GM19023 (cell line): ENCODE measurements around the gene CADPS2.
"Not testable (repeated sequence)": the region's sequence is repeated elsewhere in the genome, so short reads cannot be mapped to it uniquely, and the experiment has no call there.

ENCODE experiments used
- ATAC-seq: cut with Tn5 transposase; IDR thresholded peaks from one replicate; pipeline ENCODE4 v1.9.1; 2021; ENCODE audit warnings: mild to moderate bottlenecking, moderate library complexity; ENCODE audit not compliant: unreplicated experiment

The CADPS2 gene

DNA sequence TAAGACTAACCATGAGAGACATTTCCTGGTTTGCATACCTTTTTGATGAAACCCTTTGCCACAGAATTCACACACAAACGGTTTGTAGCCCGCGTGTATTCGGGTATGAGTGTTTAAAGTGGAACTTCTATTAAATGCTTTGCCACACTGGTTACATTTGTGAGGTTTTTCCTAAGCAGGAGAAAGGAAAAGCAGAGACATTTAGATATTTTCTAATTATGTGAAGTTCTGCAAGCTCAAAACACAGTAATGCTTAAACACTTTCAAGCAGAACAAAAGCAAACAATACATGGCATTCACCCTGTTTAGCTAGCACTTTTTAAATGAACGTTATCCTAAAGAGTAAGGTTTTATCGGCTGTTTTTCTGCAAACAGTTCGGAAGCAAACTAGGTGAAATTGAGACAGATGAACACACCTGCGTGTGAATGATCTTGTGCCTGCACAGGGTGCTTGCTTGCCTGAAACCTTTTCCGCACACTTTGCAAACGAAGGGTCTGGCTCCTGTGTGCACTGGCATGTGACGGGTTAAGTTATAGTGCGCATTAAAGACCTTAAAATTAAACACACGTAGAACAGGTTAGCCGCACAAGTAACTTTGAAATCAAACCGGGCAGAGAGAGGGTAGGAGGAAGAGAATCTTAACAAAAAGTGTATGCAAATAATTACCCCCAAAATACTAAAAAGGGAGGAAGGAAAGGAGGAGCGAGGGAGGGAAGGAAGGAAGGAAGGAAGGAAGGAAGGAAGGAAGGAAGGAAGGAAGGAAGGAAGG, 583.3 kb downstream of the CADPS2 start:
- no peak for ATAC-seq

DNA sequence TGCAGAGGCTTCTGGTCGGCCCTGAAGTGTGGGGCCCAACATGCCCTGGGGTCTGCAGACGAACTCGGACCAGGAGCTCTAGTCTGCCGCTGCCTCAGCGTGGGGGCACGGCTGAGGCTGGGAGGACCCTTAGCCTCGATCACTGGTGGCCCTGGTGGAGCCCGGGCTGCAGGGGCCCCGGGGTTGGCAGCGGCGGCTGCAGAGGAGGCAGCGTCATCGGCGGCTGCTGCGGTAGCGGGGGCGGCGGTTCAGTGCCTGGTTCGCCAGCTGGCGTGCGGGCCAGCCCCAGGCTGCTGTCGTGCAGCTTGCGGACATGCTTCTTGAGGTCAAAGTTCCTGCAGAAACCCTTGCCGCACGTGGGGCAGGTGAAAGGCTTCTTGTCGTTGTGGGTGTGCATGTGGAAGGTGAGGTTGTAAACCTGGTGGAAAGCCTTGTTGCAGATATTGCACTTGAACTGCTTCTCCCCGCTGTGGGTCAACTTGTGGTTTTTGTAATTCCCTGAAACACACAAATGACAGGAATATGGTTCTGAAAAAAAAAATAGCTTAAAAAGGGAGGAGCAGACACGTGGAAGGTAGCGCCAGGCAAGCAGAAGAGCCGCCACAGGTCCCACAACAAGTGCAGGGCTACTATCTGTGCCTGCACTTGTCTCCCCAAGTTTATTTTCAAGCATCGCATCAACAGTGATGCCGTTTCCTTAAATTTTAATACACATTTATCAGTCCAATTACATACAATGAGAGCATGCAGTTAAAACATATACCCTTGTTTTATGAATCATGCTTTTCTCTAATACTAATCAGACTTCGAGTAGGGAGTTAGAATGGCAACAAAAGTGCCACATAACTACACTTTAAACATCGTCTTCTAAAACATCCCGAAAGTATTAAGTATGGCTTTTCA, 584.2 kb downstream of the CADPS2 start:
- ATAC-seq, result no peak

DNA sequence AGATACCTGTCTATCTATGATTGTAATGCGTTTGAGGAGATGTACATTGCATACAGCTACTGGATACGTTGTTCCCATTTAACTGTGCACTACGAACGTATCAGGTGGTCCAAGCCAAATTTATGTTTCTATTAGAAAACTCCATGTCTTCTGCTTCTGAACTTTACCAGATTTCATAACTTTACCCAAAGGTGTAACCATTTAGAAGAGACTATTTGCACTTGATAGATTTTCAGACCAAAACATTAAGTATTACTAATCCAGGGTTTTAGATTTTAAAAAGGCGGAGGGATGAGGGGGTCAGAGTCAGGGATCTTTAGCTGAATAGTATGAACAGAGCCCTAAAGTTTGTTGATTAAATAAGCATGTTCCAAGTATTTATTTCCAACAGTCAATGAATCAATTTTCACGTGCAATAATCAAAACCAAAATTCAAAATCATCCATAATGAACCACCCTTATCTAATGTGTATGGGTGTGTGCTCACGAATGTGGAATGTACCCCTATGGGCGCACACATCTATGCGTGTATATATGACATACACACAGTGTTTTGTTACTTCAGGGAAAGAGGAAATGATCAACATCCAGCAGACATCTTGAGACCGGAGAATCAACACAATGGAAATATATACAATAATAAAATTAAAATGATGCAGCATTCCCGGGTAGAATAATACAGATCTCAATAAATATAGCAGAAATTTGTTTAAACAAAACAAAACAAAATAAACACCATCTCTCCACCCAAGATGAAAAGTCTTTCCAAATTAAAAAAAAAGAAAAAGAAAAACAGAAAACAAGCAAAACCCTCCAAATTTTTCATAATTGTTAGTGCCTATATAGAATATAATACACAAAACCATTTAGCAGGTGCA, 585.1 kb downstream of the CADPS2 start:
- ATAC-seq, result no peak

DNA sequence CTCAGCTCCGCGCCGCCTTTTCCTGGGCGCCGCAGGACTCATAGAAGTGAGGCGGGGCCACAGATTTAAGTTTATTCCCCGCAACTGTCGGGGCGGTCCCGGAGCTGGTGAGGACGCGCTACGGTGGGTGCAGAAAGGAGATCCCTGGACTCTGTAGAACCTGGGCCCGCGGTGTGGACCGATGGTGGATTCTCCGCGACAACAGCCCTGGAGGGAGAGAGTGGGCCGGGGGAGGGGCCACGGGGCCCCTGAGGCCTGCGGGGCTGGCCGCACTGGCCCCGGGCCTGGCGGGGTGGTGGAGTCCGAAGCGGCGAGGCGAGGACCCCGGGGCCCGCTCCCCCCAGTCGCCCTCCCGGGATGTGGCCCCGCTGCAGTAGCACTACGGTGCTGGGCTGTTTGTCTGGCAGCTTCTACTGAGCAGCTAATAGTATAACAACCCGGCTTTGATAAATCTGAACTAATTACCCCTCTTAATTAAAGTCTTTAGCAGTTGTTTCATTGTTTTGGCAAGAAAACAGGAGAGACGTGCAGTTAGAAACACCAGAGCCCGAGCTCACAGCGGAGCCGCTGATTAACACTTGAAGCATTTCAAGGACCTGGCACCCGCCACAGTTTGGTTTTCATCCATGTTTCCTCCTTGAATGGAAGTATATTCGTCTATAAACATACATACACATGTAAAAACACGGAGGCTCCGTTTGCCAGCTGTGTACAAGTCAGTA, 585.9 kb downstream of the CADPS2 start:
- no peak for ATAC-seq

DNA sequence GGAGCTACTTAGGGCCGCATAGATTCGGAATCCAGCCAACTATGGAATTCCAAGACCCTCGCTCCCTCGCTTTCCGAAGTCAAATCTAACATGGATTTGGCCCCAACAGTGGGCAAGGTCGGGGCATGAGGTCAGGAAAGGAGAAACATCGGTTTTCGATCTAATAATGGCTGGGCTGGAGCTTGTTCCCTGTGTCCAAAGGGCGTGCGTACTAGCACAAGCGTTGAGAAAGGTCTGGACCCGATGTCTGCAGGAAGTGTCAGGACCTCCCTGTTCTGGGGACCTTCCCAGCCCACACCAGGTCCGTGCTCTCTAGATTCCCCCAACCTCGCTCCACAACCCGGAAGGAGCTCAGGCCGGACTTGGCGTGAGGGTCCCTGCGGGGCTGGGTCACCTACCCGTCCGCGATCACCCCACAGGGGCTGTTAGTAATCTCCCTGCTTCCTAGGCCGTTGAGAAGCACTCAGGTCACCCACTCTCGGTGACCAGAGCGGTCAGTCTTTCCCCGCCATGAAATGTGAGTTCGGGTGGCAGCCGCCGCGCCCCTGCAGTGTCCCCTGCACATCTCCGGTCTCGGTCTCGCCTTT, 586.5 kb downstream of the CADPS2 start:
- ATAC-seq, result no peak

DNA sequence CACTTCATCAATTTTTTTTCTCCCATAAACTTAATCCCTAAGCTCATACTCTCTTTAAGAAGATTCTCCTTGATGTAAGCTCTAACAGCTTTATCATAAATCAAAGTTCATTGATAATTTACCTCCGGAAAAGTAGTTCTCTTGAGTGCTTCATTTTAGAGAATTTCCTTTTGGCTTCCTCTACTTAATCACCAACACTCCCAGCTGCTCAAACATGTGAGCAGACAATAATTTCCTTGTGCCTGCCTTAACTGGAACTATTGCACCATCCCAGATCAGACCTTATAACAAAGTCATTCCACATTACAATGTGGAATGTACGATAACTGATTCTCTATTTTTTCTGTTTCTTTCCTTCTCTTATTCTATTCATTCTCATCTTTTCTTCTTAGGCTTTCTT, 587.6 kb downstream of the CADPS2 start:
- ATAC-seq, result no peak

DNA sequence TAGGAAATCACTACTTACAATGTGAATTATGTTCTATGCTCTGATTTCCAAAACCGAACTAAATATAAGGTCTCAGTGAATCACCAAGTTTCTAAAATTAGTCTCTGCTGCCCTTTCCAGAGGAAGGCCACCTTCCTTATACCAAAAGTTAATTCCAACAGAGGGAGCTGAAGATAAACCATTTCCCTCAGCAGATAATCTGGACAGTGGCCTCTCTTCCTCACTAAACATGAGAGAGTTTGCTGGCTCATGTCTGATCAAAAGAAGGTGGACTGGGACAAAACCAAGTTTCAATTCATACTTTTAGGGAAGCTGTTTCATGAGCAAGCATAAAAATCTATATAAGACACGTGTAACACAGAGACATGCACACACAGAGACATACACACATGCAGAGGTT, 588.1 kb downstream of the CADPS2 start:
- ATAC-seq, result no peak

DNA sequence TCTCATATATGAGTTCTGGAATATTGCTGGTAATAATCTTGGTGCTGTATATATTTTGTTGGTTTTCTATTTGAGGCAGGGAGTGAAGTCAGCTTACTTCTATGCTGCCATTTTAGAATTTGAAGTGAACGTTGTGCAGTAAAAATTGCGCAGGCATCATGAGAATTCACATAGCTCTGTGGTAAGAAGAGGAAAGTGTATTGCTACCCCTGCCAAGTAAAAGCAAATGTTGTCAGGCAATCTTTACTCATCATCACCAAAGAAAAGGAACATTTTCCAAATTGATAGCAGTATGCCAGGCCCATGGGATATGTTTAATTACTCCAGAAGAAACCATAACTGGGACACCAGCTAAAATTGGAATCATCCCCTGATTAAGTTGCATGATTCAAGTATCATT, 595.1 kb downstream of the CADPS2 start:
- no peak for ATAC-seq

- ATAC-seq, result no peak
Observed at GRCh38 chr7:122290476-122290875, 595.8 kb downstream of the CADPS2 start.

- ATAC-seq, result no peak
Observed at GRCh38 chr7:122289426-122289825, 596.8 kb downstream of the CADPS2 start.

DNA sequence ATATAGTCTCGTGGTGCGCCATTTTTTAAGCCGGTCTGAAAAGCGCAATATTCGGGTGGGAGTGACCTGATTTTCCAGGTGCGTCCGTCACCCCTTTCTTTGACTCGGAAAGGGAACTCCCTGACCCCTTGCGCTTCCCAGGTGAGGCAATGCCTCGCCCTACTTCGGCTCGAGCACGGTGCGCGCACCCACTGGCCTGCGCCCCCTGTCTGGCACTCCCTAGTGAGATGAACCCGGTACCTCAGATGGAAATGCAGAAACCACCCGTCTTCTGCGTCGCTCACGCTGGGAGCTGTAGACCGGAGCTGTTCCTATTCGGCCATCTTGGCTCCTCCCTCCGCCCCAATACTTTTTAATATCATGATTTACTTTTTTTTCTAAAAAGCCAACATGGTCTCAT, 601.7 kb downstream of the CADPS2 start:
- ATAC-seq, result not testable (repeated sequence)

GRCh38 chr7:122273117-122273516, 613.1 kb downstream of the CADPS2 start:
- ATAC-seq, result no peak

DNA sequence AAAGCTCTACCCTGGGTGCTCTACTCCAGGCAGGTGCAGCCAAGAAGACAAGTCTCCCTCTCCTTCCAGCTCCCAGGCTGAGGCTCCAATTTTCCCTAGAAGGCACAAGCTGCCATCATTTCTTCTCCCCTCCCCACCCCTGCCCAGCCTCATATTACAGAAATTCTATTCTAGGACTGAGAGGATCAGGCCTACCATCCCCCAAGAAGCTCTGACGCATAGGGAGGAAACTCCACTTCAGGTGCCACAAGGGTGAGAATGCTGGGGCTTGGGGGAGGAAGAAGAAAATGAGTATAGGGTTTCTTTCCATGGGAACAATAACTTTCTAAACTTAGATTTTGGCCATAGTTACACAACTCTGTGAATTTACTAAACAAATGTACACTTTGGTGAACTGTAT, 617.0 kb downstream of the CADPS2 start:
- no peak for ATAC-seq
